Measurements from ENCODE around the gene TOM1L2.

The TOM1L2 gene

GRCh38 chr17:17798010-17798556 is 174.1 kb downstream of the TOM1L2 start:
- DNase-seq, result no peak

DNA sequence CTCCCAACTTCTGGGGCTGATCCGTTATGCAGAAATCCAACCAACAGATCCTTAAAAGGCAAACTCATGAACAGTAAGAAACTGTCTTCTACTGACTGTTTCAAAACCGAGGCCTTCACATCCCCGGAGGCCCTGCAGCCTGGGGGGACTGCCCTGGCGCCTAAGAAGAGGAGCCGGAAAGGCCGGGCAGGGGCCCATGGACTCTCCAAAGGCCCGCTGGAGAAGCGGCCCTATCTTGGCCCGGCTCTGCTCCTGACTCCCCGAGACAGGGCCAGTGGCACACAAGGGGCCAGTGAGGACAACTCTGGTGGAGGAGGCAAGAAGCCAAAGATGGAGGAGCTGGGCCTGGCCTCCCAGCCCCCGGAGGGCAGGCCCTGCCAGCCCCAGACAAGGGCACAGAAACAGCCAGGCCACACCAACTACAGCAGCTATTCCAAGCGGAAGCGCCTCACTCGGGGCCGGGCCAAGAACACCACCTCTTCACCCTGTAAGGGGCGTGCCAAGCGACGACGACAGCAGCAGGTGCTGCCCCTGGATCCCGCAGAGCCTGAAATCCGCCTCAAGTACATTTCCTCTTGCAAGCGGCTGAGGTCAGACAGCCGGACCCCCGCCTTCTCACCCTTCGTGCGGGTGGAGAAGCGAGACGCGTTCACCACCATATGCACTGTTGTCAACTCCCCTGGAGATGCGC is 174.9 kb downstream of the TOM1L2 start:
- DNase-seq, result no peak

DNA sequence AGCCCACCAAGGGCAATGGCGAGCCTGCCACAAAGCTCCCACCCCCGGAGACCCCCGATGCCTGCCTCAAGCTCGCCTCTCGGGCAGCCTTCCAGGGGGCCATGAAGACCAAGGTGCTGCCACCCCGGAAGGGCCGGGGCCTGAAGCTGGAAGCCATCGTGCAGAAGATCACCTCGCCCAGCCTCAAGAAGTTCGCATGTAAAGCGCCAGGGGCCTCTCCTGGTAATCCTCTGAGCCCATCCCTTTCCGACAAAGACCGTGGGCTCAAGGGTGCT is 175.5 kb downstream of the TOM1L2 start:
- no peak for DNase-seq

DNA sequence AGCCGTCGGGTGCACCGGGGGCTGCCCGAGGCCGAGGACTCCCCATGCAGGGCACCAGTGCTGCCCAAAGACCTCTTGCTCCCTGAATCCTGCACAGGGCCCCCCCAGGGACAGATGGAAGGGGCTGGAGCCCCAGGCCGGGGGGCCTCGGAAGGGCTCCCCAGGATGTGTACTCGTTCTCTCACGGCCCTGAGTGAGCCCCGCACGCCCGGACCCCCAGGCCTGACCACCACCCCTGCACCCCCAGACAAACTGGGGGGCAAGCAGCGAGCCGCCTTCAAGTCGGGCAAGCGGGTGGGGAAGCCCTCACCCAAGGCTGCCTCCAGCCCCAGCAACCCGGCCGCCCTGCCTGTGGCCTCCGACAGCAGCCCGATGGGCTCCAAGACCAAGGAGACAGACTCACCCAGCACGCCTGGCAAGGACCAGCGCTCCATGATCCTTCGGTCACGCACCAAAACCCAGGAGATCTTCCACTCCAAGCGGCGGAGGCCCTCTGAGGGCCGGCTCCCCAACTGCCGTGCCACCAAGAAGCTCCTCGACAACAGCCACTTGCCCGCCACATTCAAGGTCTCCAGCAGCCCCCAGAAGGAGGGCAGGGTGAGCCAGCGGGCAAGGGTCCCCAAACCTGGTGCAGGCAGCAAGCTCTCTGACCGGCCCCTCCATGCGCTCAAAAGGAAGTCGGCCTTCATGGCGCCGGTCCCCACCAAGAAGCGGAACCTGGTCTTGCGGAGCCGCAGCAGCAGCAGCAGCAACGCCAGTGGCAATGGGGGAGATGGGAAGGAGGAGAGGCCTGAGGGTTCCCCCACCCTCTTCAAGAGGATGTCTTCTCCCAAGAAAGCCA is 176.0 kb downstream of the TOM1L2 start:
- no peak for DNase-seq

DNA sequence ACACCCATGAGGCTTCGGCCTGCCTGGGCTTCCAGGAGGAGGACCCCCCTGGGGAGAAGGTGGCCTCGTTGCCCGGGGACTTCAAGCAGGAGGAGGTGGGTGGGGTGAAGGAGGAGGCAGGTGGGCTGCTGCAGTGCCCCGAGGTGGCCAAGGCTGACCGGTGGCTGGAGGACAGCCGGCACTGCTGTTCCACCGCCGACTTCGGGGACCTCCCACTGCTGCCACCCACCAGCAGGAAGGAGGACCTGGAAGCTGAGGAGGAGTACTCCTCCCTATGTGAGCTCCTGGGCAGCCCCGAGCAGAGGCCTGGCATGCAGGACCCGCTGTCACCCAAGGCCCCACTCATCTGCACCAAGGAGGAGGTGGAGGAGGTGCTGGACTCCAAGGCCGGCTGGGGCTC is 176.9 kb downstream of the TOM1L2 start:
- DNase-seq, result no peak

DNA sequence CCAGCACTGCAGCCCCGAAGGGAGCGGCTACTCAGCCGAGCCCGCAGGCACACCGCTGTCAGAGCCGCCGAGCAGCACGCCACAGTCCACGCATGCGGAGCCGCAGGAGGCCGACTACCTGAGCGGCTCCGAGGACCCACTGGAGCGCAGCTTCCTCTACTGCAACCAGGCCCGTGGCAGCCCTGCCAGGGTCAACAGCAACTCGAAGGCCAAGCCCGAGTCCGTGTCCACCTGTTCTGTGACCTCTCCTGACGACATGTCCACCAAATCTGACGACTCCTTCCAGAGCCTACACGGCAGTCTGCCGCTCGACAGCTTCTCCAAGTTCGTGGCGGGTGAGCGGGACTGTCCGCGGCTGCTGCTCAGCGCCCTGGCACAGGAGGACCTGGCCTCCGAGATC is 177.8 kb downstream of the TOM1L2 start:
- DNase-seq, result no peak

All from DMS 273 treated with DMSO at 0.1 percent for 48 hours (cell line).